OCI-LY7 (cell line): Measurements from ENCODE around the gene AP1S3. TPM values are rescaled to one million over a fixed set of nuclear protein-coding genes. Genes with fewer than 3 reads are reported as not detected.
A peak's percentile ranks its signal among the peaks of the same experiment; 100 is the strongest.

Experiments used
- BruUV-seq: library from RNA; stranded (reverse); fragments of 400-500 nt; replicated peaks from 2 replicates; lab custom pipeline; 2021; lab: Mats Ljungman, UMichigan
- CTCF ChIA-PET: fragments of 300-600 bp; sonication (Branson Sonifier 250); formaldehyde crosslinking; loops from one replicate; lab custom pipeline; 2022; ENCODE audit warnings: antibody characterized with exemption; ENCODE audit not compliant: unreplicated experiment; lab: Charles Lee
- POLR2A ChIA-PET: fragments of 300-600 bp; sonication (Branson Sonifier 250); formaldehyde crosslinking; loops from one replicate; lab custom pipeline; 2022; ENCODE audit warnings: antibody characterized with exemption; lab: Charles Lee
- DNase-seq: peaks from one replicate; pipeline ENCODE4 v3.0.0-alpha.2; 2015; ENCODE audit warnings: low spot score
- H2AFZ ChIP-seq: fragments of 200-600 bp; sonication (generic), shearing (Covaris generic); 2 replicates; pipeline ENCODE4 v1.6.1; 2014; ENCODE audit warnings: mild to moderate bottlenecking, antibody characterized with exemption, low read length, moderate library complexity
- H3K27ac ChIP-seq: fragments of 200-600 bp; sonication (generic); 2 replicates; pipeline ENCODE4 v1.5.1; 2014; ENCODE audit warnings: mixed run types, low read depth, mild to moderate bottlenecking, moderate library complexity, low read length, inconsistent platforms; ENCODE audit not compliant: poor library complexity, severe bottlenecking
- H3K36me3 ChIP-seq: fragments of 200-600 bp; sonication (generic); 2 replicates; pipeline ENCODE4 v1.6.1; 2014; ENCODE audit warnings: mild to moderate bottlenecking, antibody characterized with exemption, low read length, moderate library complexity, mixed read lengths; ENCODE audit not compliant: insufficient read depth
- H3K4me1 ChIP-seq: fragments of 200-600 bp; sonication (generic); 2 replicates; pipeline ENCODE4 v1.5.1; 2014; ENCODE audit warnings: mild to moderate bottlenecking, low read length; ENCODE audit not compliant: insufficient read depth, poor library complexity, severe bottlenecking
- H3K4me2 ChIP-seq: fragments of 200-600 bp; sonication (generic); 2 replicates; pipeline ENCODE4 v1.6.1; 2014; ENCODE audit warnings: mild to moderate bottlenecking, low read length
- H3K4me3 ChIP-seq: fragments of 200-600 bp; sonication (generic); 2 replicates; pipeline ENCODE4 v1.5.1; 2014; ENCODE audit warnings: mild to moderate bottlenecking, low read depth, low read length; ENCODE audit not compliant: poor library complexity, severe bottlenecking
- H3K79me2 ChIP-seq: fragments of 200-600 bp; sonication (generic); 2 replicates; pipeline ENCODE4 v1.6.1; 2016; ENCODE audit warnings: low read depth, mild to moderate bottlenecking, low read length, moderate library complexity, mixed read lengths; ENCODE audit not compliant: insufficient read depth
- H3K9me2 ChIP-seq: fragments of 200-600 bp; sonication (generic); 2 replicates; pipeline ENCODE4 v1.6.1; 2016; ENCODE audit warnings: mild to moderate bottlenecking, low read length, mixed read lengths; ENCODE audit not compliant: insufficient read depth
- H3K9me3 ChIP-seq: fragments of 200-600 bp; sonication (generic); 2 replicates; pipeline ENCODE4 v1.6.1; 2014; ENCODE audit warnings: mild to moderate bottlenecking, mixed run types, low read length, mixed read lengths
- H4K20me1 ChIP-seq: fragments of 200-600 bp; sonication (generic); 2 replicates; pipeline ENCODE4 v1.6.1; 2014; ENCODE audit warnings: mild to moderate bottlenecking, antibody characterized with exemption, low read length, moderate library complexity, mixed read lengths; ENCODE audit not compliant: insufficient read depth
- CTCF ChIP-seq: fragments of 200-600 bp; sonication (generic); conservative IDR thresholded peaks from 2 replicates; pipeline ENCODE4 v1.5.1; 2014; ENCODE audit warnings: mild to moderate bottlenecking, antibody characterized with exemption, low read length, moderate library complexity, mixed read lengths
- EZH2phosphoT487 ChIP-seq: fragments of 200-600 bp; sonication (generic); IDR thresholded peaks from 2 replicates; pipeline ENCODE4 v1.6.1; 2018; ENCODE audit warnings: low read depth, borderline replicate concordance, mild to moderate bottlenecking, mixed run types, antibody characterized with exemption, low read length, moderate library complexity, mixed read lengths
- intact Hi-C: fragments of 100-400 bp; cut with micrococcal nuclease; formaldehyde crosslinking; loops from one replicate; pipeline ENCODE4 v1.10.0; 2022; ENCODE audit not compliant: unreplicated experiment
- total RNA-seq, 2 experiments: library from RNA; depleted of rRNA in 1 of 2; stranded (reverse); fragments of >200 nt in 1 of 2; shearing (Covaris generic) in 1 of 2; gene quantifications; 2 replicates each; pipeline ENCODE4 v1.2.3, GENCODE V29; 2014 to 2022

AP1S3 gene
- total RNA-seq, 2 experiments from 2014 or later = 11.2 to 32.1 TPM

GRCh38 chr2:223727562-223727961 is 109.8 kb downstream of the AP1S3 start:
- Histone ChIP-seq H3K27ac (no peak overlapping the region), H4K20me1 (no peaks in the 10 kb centered on the region), H2AFZ (no peak overlapping the region; the same call in 1 of the 2 replicates), H3K9me2 (no peaks in the 10 kb centered on the region), H3K4me1 (peaks cover 3% of the 10 kb centered on the region), H3K4me3 (no peak overlapping the region), H3K4me2 (no peak overlapping the region), H3K79me2 (no peaks in the 10 kb centered on the region), H3K9me3 (no peaks in the 10 kb centered on the region), H3K36me3 (no peaks in the 10 kb centered on the region)
- intact Hi-C loops = loop anchor here (1.0 to 5.0 kb wide), 3 partner anchors 60 to 133 kb away; no protein-coding TSS in a partner anchor
- BruUV-seq = no TSS peak
- POLR2A ChIA-PET = no interaction called here
- TF ChIP-seq EZH2phosphoT487 (no peak), CTCF (peak; percentile 88)
- peak; percentile 81 for DNase-seq
- CTCF ChIA-PET = interaction anchor here (0.9 kb wide), 1 partner anchor 70 kb away, joined by 3 read pairs; no protein-coding TSS in a partner anchor

GRCh38 chr2:223725986-223726970 is 111.1 kb downstream of the AP1S3 start:
- intact Hi-C loops = loop anchor here (5.0 kb wide), 1 partner anchor 61 kb away; no protein-coding TSS in a partner anchor
- Histone ChIP-seq H3K9me2 (no peaks in the 10 kb centered on the region), H3K4me2 (no peak overlapping the region), H3K9me3 (no peaks in the 10 kb centered on the region), H4K20me1 (no peaks in the 10 kb centered on the region), H3K4me1 (peaks cover 3% of the 10 kb centered on the region), H3K4me3 (no peak overlapping the region), H2AFZ (no peak overlapping the region), H3K79me2 (no peaks in the 10 kb centered on the region), H3K36me3 (no peaks in the 10 kb centered on the region), H3K27ac (no peak overlapping the region)
- no peak for DNase-seq
- TF ChIP-seq CTCF (no peak), EZH2phosphoT487 (no peak)
- POLR2A ChIA-PET = interaction anchor here (0.9 kb wide), 1 partner anchor 135 kb away, joined by 4 read pairs; no protein-coding TSS in a partner anchor
- CTCF ChIA-PET = interaction anchor here (0.6 kb wide), 1 partner anchor 1331 kb away, joined by 4 read pairs; no protein-coding TSS in a partner anchor
- no TSS peak for BruUV-seq
